ENCODE results near the gene TM2D3.
A peak's percentile ranks its signal among the peaks of the same experiment; 100 is the strongest.
"Not testable (repeated sequence)": the region's sequence is repeated elsewhere in the genome, so short reads cannot be mapped to it uniquely, and the experiment has no call there.

Gene TM2D3

GRCh38 chr15:101654624-101655337 is 2.6 kb upstream of the TM2D3 start:
- DNase-seq, result peak; percentile 26

DNA sequence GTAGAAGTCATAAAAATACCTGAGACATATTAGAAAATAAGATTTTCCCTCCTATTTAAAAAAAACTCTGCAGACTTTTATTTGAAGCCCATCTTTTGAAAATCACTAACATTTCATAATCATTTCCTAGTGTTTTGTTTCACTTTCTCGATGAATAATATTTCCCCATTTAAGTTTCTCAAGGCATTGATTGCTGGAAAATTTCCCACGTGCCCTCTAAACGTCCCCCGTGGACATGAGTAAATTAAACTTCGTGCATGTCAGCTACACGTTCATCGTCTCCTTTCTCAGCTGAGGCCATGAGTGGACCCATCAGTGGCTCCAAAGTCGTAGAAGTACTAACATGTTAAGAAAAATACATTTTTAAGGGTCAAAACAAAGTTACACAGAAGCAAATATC is 2.0 kb upstream of the TM2D3 start:
- no peak for DNase-seq

DNA sequence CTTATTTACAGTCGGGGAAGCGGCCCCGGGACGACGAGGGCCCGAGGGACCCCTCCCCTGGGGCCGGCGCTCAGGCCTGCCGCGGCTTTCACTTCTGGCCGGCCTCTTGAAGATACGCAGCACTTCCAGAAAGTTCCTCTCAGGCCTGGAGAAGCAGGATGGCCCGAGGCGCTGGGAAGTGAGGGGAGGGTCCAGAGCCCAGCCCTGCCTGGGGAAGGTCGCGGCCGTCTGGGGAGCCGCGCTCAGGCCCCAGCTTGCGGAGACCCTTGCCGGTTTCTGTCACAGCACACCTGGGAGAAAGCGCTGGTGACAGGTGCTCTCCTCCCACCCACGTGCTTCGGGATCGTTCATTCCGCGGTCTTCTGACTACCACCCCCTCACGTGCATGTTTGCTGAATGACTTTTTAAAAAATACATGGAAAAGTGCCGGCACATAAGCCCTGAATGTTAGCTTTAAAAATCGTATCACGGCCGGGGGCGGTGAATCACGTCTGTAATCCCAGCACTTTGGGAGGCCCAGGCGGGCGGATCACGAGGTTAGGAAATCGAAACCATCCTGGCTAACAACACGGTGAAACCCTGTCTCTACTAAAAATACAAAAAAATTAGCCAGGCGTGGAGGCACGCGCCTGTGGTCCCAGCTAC is 727 bp upstream of the TM2D3 start:
- no peak for DNase-seq

- no peak for DNase-seq
These were observed 555 bp downstream of the TM2D3 start for GRCh38 chr15:101651554-101652097.

GRCh38 chr15:101650145-101650544 is 2.0 kb downstream of the TM2D3 start:
- no peak for DNase-seq

- DNase-seq, result no peak
These were observed 3.8 kb downstream of the TM2D3 start for GRCh38 chr15:101648356-101648755.

GRCh38 chr15:101647251-101647650 is 4.9 kb downstream of the TM2D3 start:
- DNase-seq, result no peak

GRCh38 chr15:101646672-101647071 is 5.5 kb downstream of the TM2D3 start:
- no peak for DNase-seq

DNA sequence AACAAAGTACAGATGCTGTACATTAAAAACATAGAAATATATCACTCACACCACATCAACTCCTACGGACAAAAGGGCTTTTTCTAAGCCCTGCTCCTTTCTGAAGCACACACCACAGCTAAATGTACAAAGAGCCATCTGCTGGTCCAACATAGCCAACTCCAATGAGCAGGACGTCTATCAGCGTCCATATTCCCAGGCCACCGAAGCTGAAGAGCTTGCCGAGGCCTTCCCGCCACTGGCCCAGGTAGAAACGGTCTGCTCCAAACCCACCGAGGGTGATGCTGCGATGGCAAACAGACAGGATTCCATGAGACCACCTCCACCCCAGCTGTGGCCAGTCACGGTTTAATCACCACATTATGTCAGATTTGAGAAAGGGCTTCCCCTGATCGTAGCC is 9.8 kb downstream of the TM2D3 start:
- no peak for DNase-seq

DNA sequence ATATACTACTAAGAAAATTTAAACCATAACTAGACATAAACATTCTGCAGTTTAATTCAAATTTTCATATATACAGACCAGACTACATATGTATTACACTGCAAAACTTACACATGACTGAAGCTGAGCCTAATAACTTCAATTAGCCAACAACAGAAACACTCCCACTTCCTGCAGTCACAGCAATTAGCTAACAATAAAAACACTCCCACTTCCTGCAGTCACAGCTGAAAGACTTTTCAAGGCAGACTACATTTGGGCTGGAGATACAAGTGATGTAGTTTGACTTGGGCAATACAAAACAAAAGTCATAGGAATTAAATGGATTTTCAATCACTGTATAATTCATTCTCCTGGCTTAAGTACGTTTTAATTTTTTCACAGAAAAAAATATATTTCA is 10.3 kb downstream of the TM2D3 start:
- peak; percentile 21 for DNase-seq

GRCh38 chr15:101641129-101641764 is 10.9 kb downstream of the TM2D3 start:
- DNase-seq, result peak; percentile 73

DNA sequence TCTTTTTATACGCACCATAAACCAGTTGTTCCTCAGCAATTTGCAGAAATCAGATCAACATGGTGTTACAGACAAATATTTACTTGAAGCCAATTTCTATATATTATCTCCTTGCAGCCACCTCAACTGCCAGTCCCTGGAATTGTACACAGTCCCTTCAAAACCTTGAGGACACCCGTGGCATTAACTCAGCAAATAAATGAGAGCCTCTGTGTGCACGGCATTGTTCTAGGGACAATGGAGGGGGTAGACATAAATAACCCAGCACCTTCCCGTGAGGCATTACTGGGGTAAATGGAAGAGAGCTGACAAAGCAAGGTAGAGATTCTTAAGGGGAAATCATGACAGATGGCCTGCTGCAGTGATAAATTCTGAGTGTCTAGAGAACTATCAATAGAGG is 12.5 kb downstream of the TM2D3 start:
- DNase-seq, result no peak

- no peak for DNase-seq
These were observed 14.3 kb downstream of the TM2D3 start for GRCh38 chr15:101637919-101638318.

DNA sequence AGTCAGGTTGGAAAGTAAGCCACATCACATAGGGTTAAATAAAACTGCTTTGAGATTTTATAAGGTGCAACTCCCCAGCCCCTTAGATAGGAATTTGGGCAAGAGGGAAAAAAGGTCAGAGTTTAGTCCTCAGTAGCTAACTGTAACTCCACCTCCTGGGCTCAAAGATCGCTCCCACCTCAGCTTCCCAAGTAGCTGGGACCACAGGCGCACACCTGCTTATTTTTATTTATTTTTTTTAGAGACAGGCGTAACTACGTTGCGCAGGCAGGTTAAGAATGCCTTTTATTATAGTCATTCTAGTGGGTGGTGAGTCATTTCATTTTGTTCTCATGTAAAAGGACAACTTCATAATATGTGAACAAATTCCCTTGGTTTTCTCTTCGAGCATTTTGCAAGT is 14.7 kb downstream of the TM2D3 start:
- DNase-seq, result no peak

DNA sequence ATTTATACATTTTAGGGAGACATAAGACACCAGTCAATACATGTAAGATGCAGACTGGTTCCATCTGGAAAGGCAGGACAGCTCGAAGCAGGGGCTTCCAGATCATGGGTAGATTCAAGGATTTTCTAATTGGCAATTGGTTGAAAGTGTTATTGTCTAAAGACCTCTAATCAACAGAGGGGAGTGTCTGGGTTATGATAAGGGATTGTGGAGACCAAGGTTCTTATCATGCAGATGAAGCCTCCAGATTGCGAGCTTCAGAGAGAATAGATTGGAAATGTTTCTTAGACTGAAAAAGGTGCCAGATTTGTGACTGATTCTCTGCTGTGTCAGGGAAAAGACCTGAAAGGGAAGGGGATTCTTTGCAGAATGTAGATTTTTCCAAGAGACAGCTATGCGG is 15.1 kb downstream of the TM2D3 start:
- DNase-seq, result no peak

DNA sequence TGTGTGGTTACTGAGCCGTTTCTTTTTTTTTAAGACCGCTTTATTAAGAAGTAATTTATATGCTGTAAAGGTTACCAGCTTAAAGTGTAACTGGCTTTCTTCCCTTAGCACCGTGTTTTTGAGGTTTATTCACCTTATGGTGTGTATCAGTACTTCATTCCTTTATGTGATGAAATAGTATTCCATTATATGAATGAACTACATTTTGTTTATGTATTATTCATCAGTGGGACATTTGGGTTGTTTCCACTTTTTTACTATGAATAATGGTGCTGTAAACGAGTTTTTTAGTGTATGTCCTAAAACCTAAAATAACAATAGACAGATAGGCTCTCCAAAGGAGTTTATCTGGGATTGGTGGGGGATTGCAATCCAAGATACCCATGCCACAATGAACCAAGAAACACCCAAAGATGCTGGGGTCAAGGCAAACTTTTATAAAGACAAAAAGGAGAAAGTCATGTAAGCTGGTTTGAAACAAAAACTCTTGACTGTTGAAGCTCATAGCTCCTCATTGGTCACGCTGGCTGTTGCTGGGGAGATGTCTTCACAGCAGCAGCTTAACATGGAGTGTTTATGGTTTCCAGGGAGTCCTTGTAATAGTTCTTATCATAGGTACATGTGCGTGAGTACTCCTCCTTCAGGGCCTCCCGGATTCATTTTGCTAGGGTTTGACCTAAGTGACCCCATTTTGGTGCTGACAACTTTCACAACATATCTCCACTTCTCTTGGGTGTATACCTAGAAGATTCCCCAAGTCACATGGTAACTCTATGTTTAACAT is 16.0 kb downstream of the TM2D3 start:
- DNase-seq, result no peak

DNA sequence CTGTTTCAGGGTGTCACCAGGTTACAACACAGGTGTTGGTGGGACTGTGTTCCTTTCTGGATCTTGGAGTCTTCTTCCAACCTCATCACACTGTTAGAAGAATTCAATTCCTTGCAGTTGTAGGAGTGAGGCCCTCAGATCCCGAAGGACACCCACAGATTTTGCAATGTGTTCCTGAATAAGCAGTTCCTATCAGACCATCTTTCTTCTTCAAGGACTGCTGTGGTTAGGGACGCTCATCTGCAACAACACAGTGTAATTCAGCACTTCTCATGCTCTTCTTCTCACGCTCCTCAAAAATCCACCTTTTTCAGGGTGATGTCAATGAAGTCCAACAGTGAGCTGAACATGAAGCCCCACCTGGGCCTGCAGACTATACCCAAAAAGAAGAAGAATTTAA is 18.8 kb downstream of the TM2D3 start:
- no peak for DNase-seq

DNA sequence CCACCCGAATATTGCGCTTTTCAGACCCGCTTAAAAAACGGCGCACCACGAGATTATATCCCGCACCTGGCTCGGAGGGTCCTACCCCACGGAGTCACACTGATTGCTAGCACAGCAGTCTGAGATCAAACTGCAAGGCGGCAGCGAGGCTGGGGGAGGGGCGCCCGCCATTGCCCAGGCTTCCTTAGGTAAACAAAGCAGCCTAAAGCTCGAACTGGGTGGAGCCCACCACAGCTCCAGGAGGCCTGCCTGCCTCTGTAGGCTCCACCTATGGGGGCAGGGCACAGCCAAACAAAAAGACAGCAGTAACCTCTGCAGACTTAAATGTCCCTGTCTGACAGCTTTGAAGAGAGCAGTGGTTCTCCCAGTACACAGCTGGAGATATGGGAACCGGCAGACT is 25.5 kb downstream of the TM2D3 start:
- DNase-seq, result not testable (repeated sequence)

- peak; percentile 42 for DNase-seq
These were observed 26.2 kb downstream of the TM2D3 start for GRCh38 chr15:101625980-101626379.

DNA sequence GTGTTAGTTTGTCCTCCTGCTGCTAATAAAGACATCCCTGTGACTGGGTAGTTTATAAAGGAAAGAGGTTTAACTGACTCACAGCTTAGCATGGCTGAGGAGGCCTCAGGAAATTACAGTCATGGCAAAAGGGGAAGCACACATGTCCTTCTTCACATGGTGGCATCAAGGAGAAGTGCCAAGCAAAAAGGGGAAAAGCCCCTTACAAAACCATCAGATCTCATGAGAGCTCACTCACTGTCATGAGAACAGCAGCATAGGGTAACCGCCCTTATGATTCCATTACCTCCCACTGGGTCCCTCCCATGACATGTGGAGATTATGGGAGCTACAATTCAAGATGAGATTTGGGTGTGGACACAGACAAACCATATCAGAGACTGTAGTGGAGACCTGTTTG is 27.0 kb downstream of the TM2D3 start:
- no peak for DNase-seq

DNA sequence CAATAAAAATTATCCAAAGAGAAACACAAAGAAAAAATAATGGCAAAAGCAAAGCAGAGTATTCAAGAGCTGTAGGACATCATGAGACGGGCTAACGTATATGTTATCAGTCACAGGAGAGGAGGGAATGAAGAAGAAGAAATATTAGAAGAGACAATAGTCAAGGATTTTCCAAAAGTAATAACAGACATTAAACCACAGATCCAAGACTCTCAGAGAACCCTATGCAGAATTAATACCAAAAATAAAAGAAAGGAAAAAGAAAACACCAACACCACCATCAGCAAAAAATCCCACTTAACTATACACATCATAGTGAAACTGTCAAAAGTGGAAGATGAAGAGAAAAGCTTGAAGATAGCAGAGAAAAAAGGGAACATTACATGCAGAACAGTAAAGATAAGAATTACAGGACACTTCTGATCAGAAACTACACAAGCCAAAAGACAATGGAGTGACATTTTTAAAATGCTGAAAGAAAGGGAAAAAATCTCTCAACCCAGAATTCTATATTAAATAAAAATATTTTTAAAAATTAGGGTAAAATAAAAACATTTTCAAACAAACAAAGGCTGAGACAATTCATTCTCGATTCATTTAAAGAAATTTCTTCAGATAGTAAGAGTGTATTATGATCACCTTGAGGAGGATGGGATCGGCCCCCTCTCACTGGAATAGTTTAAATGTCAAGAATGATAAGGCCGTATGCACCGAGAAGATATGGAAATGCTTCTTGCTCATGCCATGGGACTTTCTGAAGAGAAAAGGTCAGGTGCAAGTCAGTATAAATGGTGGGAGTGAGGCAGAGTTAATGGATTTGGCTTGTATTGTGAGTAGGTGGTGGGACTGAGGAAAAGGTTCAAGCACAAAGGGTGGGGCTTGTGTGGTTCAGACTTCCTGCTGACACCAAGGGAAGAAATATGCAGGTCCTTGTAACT is 28.5 kb downstream of the TM2D3 start:
- DNase-seq, result no peak

DNA sequence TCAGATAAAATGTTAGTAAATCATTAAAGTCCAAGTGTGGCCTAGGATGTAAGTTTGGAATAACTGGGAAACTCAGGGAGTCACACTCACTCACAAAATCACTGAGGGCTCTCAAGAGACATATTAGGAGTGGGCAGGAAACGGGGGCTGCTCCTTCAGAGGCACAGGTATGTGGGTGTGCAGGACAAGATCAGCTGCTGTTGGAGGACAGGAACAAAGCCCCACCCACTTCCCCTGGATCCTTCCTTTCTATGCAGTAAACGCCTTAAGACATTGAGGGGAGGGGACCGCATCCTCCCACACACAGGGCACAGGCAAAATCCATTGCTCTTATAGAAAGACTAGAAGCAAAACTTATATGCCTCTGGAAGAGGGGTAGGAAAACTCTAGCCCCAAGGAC is 30.2 kb downstream of the TM2D3 start:
- DNase-seq, result no peak

Data from activated CD4-positive, alpha-beta T cell treated with anti-CD3 and anti-CD28 coated beads, Interleukin-10, Interleukin-2, amounts not matched to agents 100 ng/mL and 50 ng/mL, durations not matched to agents 16 hours and 8 hours (primary cell).